K562 (cell line): ENCODE measurements around the gene ANTXRL. TPM values are rescaled to one million over a fixed set of nuclear protein-coding genes. Genes with fewer than 3 reads are reported as not detected.

Source experiments
- ATAC-seq: fragments of 200-7000 bp; cut with Tn5 transposase; 3 replicates; pipeline ENCODE4 v1.9.1; 2020; ENCODE audit warnings: moderate library complexity
- BruUV-seq: library from RNA; stranded (reverse); fragments of 400-500 nt; replicated peaks from 2 replicates; lab custom pipeline; 2021; lab: Mats Ljungman, UMichigan
- CTCF ChIA-PET: fragments of 300-600 bp; formaldehyde crosslinking; extraction: SDS; loops from one replicate; lab custom pipeline; 2021; ENCODE audit warnings: low intra/inter-chr PET ratio; lab: Yijun Ruan, JAX
- POLR2A ChIA-PET: fragments of 300-600, 350-650 bp; sonication (Branson Sonifier 250); formaldehyde crosslinking; extraction: SDS; loops from one replicate; lab custom pipeline; 2021; ENCODE audit warnings: antibody characterized with exemption, inconsistent platforms; lab: Yijun Ruan, JAX
- DNase-seq, 4 experiments: peaks; one replicate each; pipeline versions ENCODE4 v3.0.0 to v3.0.0-alpha.2; 2011 to 2018; ENCODE audit warnings: low spot score in 3 of 4, mixed read lengths in 3 of 4; ENCODE audit errors: extremely low read depth in 1 of 4
- FAIRE-seq: peaks from 2 replicates; lab custom pipeline; 2011; peaks lifted over from hg19 to GRCh38; lab: Jason Lieb, UNC
- H2AFZ ChIP-seq: 2 replicates; pipeline ENCODE4 v1.6.0; 2011; ENCODE audit warnings: low read depth, low read length, control low read depth, inconsistent platforms
- H3K27ac ChIP-seq: fragments of 200-600 bp; 3 replicates; pipeline ENCODE4 v1.8.0; 2011; ENCODE audit warnings: low read depth, mild to moderate bottlenecking, control low read depth, inconsistent platforms, low read length, moderate library complexity, mixed read lengths; ENCODE audit errors: extremely low read depth
- H3K27me3 ChIP-seq, 2 experiments: fragments of 300-600 bp in 1 of 2; 2 replicates in 1 of 2; 3 replicates in 1 of 2; pipeline versions ENCODE4 v1.6.0 to v1.8.0; 2011; ENCODE audit warnings: inconsistent platforms in 2 of 2, low read length in 2 of 2, mild to moderate bottlenecking in 1 of 2, mixed read lengths in 1 of 2, moderate library complexity in 1 of 2; ENCODE audit not compliant: control insufficient read depth in 2 of 2, insufficient read depth in 2 of 2
- H3K36me3 ChIP-seq: fragments of 300-600 bp; 3 replicates; pipeline ENCODE4 v1.8.0; 2011; ENCODE audit warnings: mild to moderate bottlenecking, low read length, inconsistent platforms; ENCODE audit not compliant: control insufficient read depth, insufficient read depth
- H3K4me1 ChIP-seq, 2 experiments: fragments of 200-600 bp in 1 of 2; replicated peaks in 1 of 2; 2 replicates in 1 of 2; 3 replicates in 1 of 2; pipeline versions ENCODE4 v1.5.1 to v1.8.0; 2011; ENCODE audit warnings: inconsistent platforms in 2 of 2, low read length in 2 of 2, mild to moderate bottlenecking in 1 of 2, mixed read lengths in 1 of 2, moderate library complexity in 1 of 2; ENCODE audit not compliant: control insufficient read depth in 2 of 2, insufficient read depth in 2 of 2
- H3K4me2 ChIP-seq: 2 replicates; pipeline ENCODE4 v1.6.1; 2011; ENCODE audit warnings: low read length, control low read depth, inconsistent platforms, mixed read lengths; ENCODE audit not compliant: insufficient read depth
- H3K4me3 ChIP-seq: fragments of 200-600 bp; sonication (generic), shearing (Covaris generic); 2 replicates; pipeline ENCODE4 v1.5.1; 2016; ENCODE audit warnings: control low read depth, inconsistent platforms
- H3K79me2 ChIP-seq: fragments of 200-600 bp; 3 replicates; pipeline ENCODE4 v1.8.0; 2011; ENCODE audit warnings: low read length, inconsistent platforms; ENCODE audit not compliant: control insufficient read depth, insufficient read depth
- H3K9ac ChIP-seq, 2 experiments: 2 replicates each; pipeline versions ENCODE4 v1.6.0 to v1.6.1; 2011; ENCODE audit warnings: low read depth in 2 of 2, low read length in 2 of 2, control low read depth in 1 of 2, inconsistent platforms in 1 of 2, mild to moderate bottlenecking in 1 of 2, mixed read lengths in 1 of 2; ENCODE audit not compliant: insufficient read depth in 1 of 2
- H3K9me1 ChIP-seq: one replicate; pipeline ENCODE4 v1.6.0; 2011; ENCODE audit warnings: inconsistent platforms, mild to moderate bottlenecking, low read length, moderate library complexity; ENCODE audit not compliant: control insufficient read depth, insufficient read depth
- H3K9me3 ChIP-seq: replicated peaks from 2 replicates; pipeline ENCODE4 v1.5.1; 2011; ENCODE audit warnings: low read depth, low read length, inconsistent platforms; ENCODE audit not compliant: control insufficient read depth, insufficient read depth
- H4K20me1 ChIP-seq: replicated peaks from 2 replicates; pipeline ENCODE4 v1.6.1; 2011; ENCODE audit warnings: low read length, inconsistent platforms, mixed read lengths; ENCODE audit not compliant: control insufficient read depth, insufficient read depth
- ARID1B ChIP-seq: fragments of 450-650 bp; IDR thresholded peaks from 2 replicates; pipeline ENCODE4 v1.6.1; 2016; ENCODE audit warnings: antibody characterized with exemption, mild to moderate bottlenecking, inconsistent platforms
- CBFA2T3 ChIP-seq: fragments of 450-650 bp; IDR thresholded peaks from 2 replicates; pipeline ENCODE4 v1.6.1; 2017
- CBX1 ChIP-seq: sonication (generic); IDR thresholded peaks from 2 replicates; pipeline ENCODE4 v1.6.1; 2016; ENCODE audit warnings: antibody characterized with exemption, low read depth, mild to moderate bottlenecking
- CBX2 ChIP-seq: fragments of 200-600 bp; sonication (generic); IDR thresholded peaks from one replicate; pipeline ENCODE4 v1.6.1; 2012; ENCODE audit warnings: mild to moderate bottlenecking, low read length, inconsistent platforms; ENCODE audit not compliant: insufficient read depth, poor library complexity, severe bottlenecking
- DPF2 ChIP-seq: fragments of 450-650 bp; IDR thresholded peaks from 2 replicates; pipeline ENCODE4 v1.6.1; 2016
- HNRNPLL ChIP-seq: fragments of 200-400 bp; formaldehyde crosslinking; IDR thresholded peaks from 2 replicates; pipeline ENCODE4 v1.6.1; 2017; ENCODE audit warnings: low read length, low read depth, mild to moderate bottlenecking; ENCODE audit not compliant: poor library complexity, severe bottlenecking
- NR2C2 ChIP-seq, 2 experiments: fragments of 200-800 bp in 1 of 2; sonication (Bioruptor generic) in 1 of 2; sonication (generic) in 1 of 2; formaldehyde crosslinking in 1 of 2; IDR thresholded peaks; 2 replicates each; pipeline versions ENCODE4 v1.6.1 to v1.8.0; 2016 to 2022; ENCODE audit warnings: mild to moderate bottlenecking in 1 of 2, missing compliant biosample characterization in 1 of 2, missing genetic modification characterization in 1 of 2, missing genetic modification reagents in 1 of 2
- NR2F6 ChIP-seq: fragments of 450-650 bp; formaldehyde crosslinking; IDR thresholded peaks from 2 replicates; pipeline ENCODE4 v1.4.0; 2020; ENCODE audit warnings: mild to moderate bottlenecking
- RCOR1 ChIP-seq, 2 experiments: IDR thresholded peaks; 2 replicates each; pipeline ENCODE4 v1.6.1; 2012; ENCODE audit warnings: low read depth in 2 of 2, low read length in 2 of 2, borderline replicate concordance in 1 of 2, improper control_type of control experiment in 1 of 2
- SAP30 ChIP-seq: fragments of 200-600 bp; sonication (generic); IDR thresholded peaks from 2 replicates; pipeline ENCODE4 v1.6.1; 2012; ENCODE audit warnings: borderline replicate concordance, low read depth, mild to moderate bottlenecking, moderate library complexity, low read length, control low read depth, inconsistent platforms; ENCODE audit not compliant: insufficient read depth, poor library complexity, severe bottlenecking
- THRAP3 ChIP-seq: fragments of 450-650 bp; IDR thresholded peaks from 2 replicates; pipeline ENCODE4 v1.6.1; 2016; ENCODE audit warnings: mild to moderate bottlenecking, inconsistent platforms, borderline replicate concordance
- YY1 ChIP-seq, 3 experiments: IDR thresholded peaks; 2 replicates each; pipeline ENCODE4 v1.6.1; 2011; ENCODE audit warnings: low read length in 2 of 3, mild to moderate bottlenecking in 2 of 3, moderate library complexity in 2 of 3, borderline replicate concordance in 1 of 3, control low read depth in 1 of 3, low read depth in 1 of 3; ENCODE audit not compliant: insufficient read depth in 3 of 3, insufficient replicate concordance in 2 of 3, control insufficient read depth in 1 of 3, insufficient read length in 1 of 3; ENCODE audit errors: extremely low read depth in 1 of 3
- ZNF3 ChIP-seq: fragments of 250-450 bp; sonication (Bioruptor Pico); IDR thresholded peaks from 2 replicates; pipeline ENCODE4 v1.5.0; 2021; ENCODE audit warnings: mild to moderate bottlenecking, moderate library complexity
- WGBS: fragments of 100-300 bp; shearing (Covaris generic); methylation state at CpG from one replicate; pipeline ENCODE4 v1.1.6; 2016; ENCODE audit warnings: low coverage, mixed read lengths; ENCODE audit not compliant: insufficient coverage; ENCODE audit errors: missing lambda C conversion rate; 5-methylcytosine and 5-hydroxymethylcytosine counted together
- in situ Hi-C: fragments of 300-500 bp; cut with MboI; formaldehyde crosslinking; loops from 4 replicates; pipeline ENCODE4 v1.15.0; 2018; ENCODE audit warnings: inconsistent platforms, mixed read lengths
- intact Hi-C: fragments of 100-400 bp; cut with micrococcal nuclease; formaldehyde crosslinking; loops from 2 replicates; pipeline ENCODE4 v1.14.2; 2022
- polyA plus RNA-seq, 8 experiments: library from polyadenylated mRNA; depleted of rRNA in 4 of 8; stranded (reverse) in 5 of 8; unstranded in 3 of 8; fragments of >200 nt; fragmentation: Nextera tagmentation in 2 of 8; fragmentation: Illumina TruSeq in 1 of 8; extraction: Ambion mirVana in 2 of 8; extraction: Trizol in 1 of 8; gene quantifications; 2 replicates each; pipeline versions ENCODE4 v1.2.1 to v1.2.3, GENCODE V29; 2011 to 2014; ENCODE audit warnings: inconsistent platforms in 1 of 8, missing spikeins in 1 of 8
- total RNA-seq, 7 experiments: library from RNA; depleted of rRNA in 6 of 7; stranded (reverse); fragments of >200 nt in 6 of 7; fragmentation: Illumina TruSeq in 2 of 7; extraction: Trizol in 2 of 7; gene quantifications; 2 replicates each; pipeline versions ENCODE4 v1.2.1 to v1.2.3, GENCODE V29; 2011 to 2021; ENCODE audit warnings: low replicate concordance in 1 of 7
- TF ChIP-seq, protein P1 (sequence below): sonication (generic); formaldehyde crosslinking; IDR thresholded peaks from 2 replicates; pipeline ENCODE4 v1.8.1; 2023; ENCODE audit warnings: mild to moderate bottlenecking, missing genetic modification reagents, moderate library complexity
- TF ChIP-seq, protein P2 (sequence below): fragments of 450-650 bp; formaldehyde crosslinking; conservative IDR thresholded peaks from 2 replicates; pipeline ENCODE4 v1.4.0; 2022; ENCODE audit warnings: mild to moderate bottlenecking, missing genetic modification characterization
- TF ChIP-seq, protein P3 (sequence below): fragments of 250-450 bp; sonication (Bioruptor Pico); IDR thresholded peaks from 2 replicates; pipeline ENCODE4 v1.8.0; 2021; ENCODE audit warnings: moderate library complexity, mild to moderate bottlenecking, inconsistent platforms

ANTXRL gene
- total and polyA plus RNA-seq, 9 of the 15 experiments (the other 6 are each of a cell fraction or from before 2014, with no cell fraction given): not detected

DNA sequence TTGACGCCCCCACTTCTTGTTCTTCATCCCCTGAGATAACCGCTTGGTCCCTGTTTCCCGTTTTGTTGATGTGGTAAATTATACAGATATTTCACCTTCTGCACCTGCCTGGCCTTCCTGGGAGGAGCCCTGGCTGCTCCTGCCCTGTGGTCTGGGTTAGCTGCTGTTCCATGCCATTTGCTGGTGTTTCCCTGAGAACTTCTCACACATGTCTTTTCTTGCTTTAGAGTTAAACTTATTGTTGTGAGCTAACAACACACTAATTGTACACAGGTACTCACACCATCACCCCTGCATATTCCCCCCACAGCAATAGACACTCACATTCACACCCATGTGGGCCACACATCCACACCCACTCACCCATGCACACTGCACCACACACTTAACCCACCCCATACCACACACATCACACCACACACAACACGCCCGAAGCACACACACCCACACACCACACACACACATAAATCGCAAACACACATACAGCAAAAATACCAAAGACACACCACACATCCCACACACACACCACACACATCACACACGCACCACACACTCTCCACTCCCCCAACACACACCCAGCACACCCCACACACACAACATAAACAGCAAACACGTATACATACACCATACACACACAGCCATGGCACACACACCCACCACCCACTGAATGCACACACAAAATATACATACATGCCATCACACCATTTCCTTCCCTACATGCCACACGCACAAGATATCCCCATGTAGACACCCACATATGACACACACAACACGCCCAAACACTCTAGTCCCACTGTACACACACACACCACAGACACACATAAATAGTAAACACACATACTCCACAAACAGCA lies 19.4 kb upstream of the ANTXRL start:
- H3K27me3 ChIP-seq: peaks cover 10 to 27% of the 10 kb centered on the region in 2 experiments
- H3K4me2 ChIP-seq: no peak overlapping the region
- H2AFZ ChIP-seq: no peak overlapping the region
- WGBS: 2% methylated on average over 10 of the region's 10 CpGs
- H3K4me3 ChIP-seq: no peak overlapping the region
- H4K20me1 ChIP-seq: peaks cover 5% of the 10 kb centered on the region; the same call in 1 of the 2 replicates
- intact Hi-C loops (no loop called here), in situ Hi-C loops (no loop called here)
- H3K79me2 ChIP-seq: no peaks in the 10 kb centered on the region
- H3K9ac ChIP-seq: no peak overlapping the region
- TF ChIP-seq THRAP3 (no peak), DPF2 (no peak), CBFA2T3 (no peak), RCOR1 (IDR thresholded peaks at IDR 0.05; ENCODE audit: borderline replicate concordance in 1 of 2, low read depth in 2 of 2, low read length in 2 of 2) (no peak), HNRNPLL (no peak), NR2F6 (CRISPR knock-in tag) (no peak), NR2C2 (CRISPR knock-in tag; IDR thresholded peaks at IDR 0.05) (no peak), NR2C2 (tag; IDR thresholded peaks at IDR 0.05) (no peak), SAP30 (no peak), CBX1 (no peak), YY1 (IDR thresholded peaks at IDR 0.05; ENCODE audit: borderline replicate concordance in 1 of 3, control insufficient read depth in 1 of 3, extremely low read depth in 1 of 3, insufficient read depth in 3 of 3, insufficient read length in 1 of 3, insufficient replicate concordance in 2 of 3, low read depth in 1 of 3, low read length in 2 of 3) (no peak), ZNF3 (no peak), CBX2 (no peak), ARID1B (no peak)
- TF ChIP-seq, protein P1, sequence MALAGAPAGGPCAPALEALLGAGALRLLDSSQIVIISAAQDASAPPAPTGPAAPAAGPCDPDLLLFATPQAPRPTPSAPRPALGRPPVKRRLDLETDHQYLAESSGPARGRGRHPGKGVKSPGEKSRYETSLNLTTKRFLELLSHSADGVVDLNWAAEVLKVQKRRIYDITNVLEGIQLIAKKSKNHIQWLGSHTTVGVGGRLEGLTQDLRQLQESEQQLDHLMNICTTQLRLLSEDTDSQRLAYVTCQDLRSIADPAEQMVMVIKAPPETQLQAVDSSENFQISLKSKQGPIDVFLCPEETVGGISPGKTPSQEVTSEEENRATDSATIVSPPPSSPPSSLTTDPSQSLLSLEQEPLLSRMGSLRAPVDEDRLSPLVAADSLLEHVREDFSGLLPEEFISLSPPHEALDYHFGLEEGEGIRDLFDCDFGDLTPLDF: no peak
- TF ChIP-seq, protein P2, sequence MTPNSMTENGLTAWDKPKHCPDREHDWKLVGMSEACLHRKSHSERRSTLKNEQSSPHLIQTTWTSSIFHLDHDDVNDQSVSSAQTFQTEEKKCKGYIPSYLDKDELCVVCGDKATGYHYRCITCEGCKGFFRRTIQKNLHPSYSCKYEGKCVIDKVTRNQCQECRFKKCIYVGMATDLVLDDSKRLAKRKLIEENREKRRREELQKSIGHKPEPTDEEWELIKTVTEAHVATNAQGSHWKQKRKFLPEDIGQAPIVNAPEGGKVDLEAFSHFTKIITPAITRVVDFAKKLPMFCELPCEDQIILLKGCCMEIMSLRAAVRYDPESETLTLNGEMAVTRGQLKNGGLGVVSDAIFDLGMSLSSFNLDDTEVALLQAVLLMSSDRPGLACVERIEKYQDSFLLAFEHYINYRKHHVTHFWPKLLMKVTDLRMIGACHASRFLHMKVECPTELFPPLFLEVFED (CRISPR knock-in tag): no peak
- TF ChIP-seq, protein P3, sequence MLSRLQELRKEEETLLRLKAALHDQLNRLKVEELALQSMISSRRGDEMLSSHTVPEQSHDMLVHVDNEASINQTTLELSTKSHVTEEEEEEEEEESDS: no peak
- FAIRE-seq: no peak
- peaks cover 3 to 10% of the 10 kb centered on the region in 2 experiments; a peak in 4 of 5 replicates for H3K4me1 ChIP-seq
- peaks cover 3% of the 10 kb centered on the region for H3K9me1 ChIP-seq
- CTCF ChIA-PET: no interaction called here
- no peaks in the 10 kb centered on the region for H3K9me3 ChIP-seq
- no peak for ATAC-seq
- H3K27ac ChIP-seq: no peak overlapping the region
- POLR2A ChIA-PET: interaction anchor here (1.1 kb wide), 1 partner anchor 13 kb away, joined by 3 read pairs; no protein-coding TSS in a partner anchor
- H3K36me3 ChIP-seq: no peaks in the 10 kb centered on the region
- DNase-seq: no peak
- no TSS peak for BruUV-seq
